Measurements from ENCODE around the gene TRANK1.

GRCh38 chr3:36909666-36910065 is 35.2 kb downstream of the TRANK1 start:
- TF ChIP-seq CTCF (IDR thresholded peaks at IDR 0.05 in 2 of 3, conservative IDR thresholded peaks at IDR 0.05 in 1 of 3; ENCODE audit: borderline replicate concordance in 1 of 3, insufficient read depth in 1 of 3, low read depth in 2 of 3, low read length in 2 of 3) (no peak), ATF3 (IDR thresholded peaks at IDR 0.05) (no peak), EZH2 (IDR thresholded peaks at IDR 0.05) (no peak), EZH2phosphoT487 (IDR thresholded peaks at IDR 0.05; ENCODE audit: borderline replicate concordance) (no peak), RAD21 (IDR thresholded peaks at IDR 0.05; ENCODE audit: low read depth) (no peak)
